Panc1 (cell line): Measurements from ENCODE around the gene NR4A1. TPM values are rescaled to one million over a fixed set of nuclear protein-coding genes. Genes with fewer than 3 reads are reported as not detected.

Experiments used
- ATAC-seq: fragments of 200-7000 bp; cut with Tn5 transposase; 2 replicates; pipeline ENCODE4 v1.9.1; 2020; ENCODE audit warnings: mild to moderate bottlenecking, moderate library complexity
- BruUV-seq: library from RNA; stranded (reverse); fragments of 400-500 nt; replicated peaks from 2 replicates; lab custom pipeline; 2021; lab: Mats Ljungman, UMichigan
- CTCF ChIA-PET: fragments of 300-600 bp; sonication (Branson Sonifier 250); formaldehyde crosslinking; loops from one replicate; lab custom pipeline; 2022; ENCODE audit warnings: antibody characterized with exemption; lab: Charles Lee
- POLR2A ChIA-PET: fragments of 300-600 bp; sonication (Branson Sonifier 250); formaldehyde crosslinking; loops from one replicate; lab custom pipeline; 2022; ENCODE audit warnings: antibody characterized with exemption; lab: Charles Lee
- DNase-seq: peaks from one replicate; pipeline ENCODE4 v3.0.0-alpha.2; 2010; ENCODE audit warnings: low read depth, low spot score
- H3K27ac ChIP-seq: 2 replicates; pipeline ENCODE4 v1.5.1; 2011; ENCODE audit warnings: mild to moderate bottlenecking, low read length, inconsistent platforms
- H3K27me3 ChIP-seq: fragments of 200-500 bp; sonication (Bioruptor generic); 2 replicates; pipeline ENCODE4 v1.6.0; 2014; ENCODE audit warnings: low read length, inconsistent platforms; ENCODE audit not compliant: control insufficient read depth, insufficient read depth
- H3K36me3 ChIP-seq: fragments of 200-500 bp; sonication (Bioruptor generic); 2 replicates; pipeline ENCODE4 v1.5.1; 2014; ENCODE audit warnings: inconsistent platforms, mild to moderate bottlenecking, low read length, moderate library complexity; ENCODE audit not compliant: control insufficient read depth, insufficient read depth
- H3K4me1 ChIP-seq: 2 replicates; pipeline ENCODE4 v1.5.1; 2011; ENCODE audit warnings: inconsistent platforms, mild to moderate bottlenecking, low read length, moderate library complexity; ENCODE audit not compliant: control insufficient read depth, insufficient read depth
- H3K4me3 ChIP-seq, 2 experiments: 2 replicates each; pipeline ENCODE4 v1.5.1; 2011 to 2012; ENCODE audit warnings: low read depth in 2 of 2, low read length in 2 of 2, mild to moderate bottlenecking in 2 of 2, inconsistent platforms in 1 of 2, moderate library complexity in 1 of 2
- H3K9me3 ChIP-seq: fragments of 200-500 bp; sonication (Bioruptor generic); 2 replicates; pipeline ENCODE4 v1.5.1; 2014; ENCODE audit warnings: low read depth, mild to moderate bottlenecking, inconsistent platforms, low read length, moderate library complexity; ENCODE audit not compliant: control insufficient read depth, insufficient read depth
- POLR2AphosphoS5 ChIP-seq: IDR thresholded peaks from 2 replicates; pipeline ENCODE4 v1.6.1; 2012; ENCODE audit warnings: mild to moderate bottlenecking, low read depth, low read length, moderate library complexity
- REST ChIP-seq, 2 experiments: IDR thresholded peaks; 2 replicates each; pipeline ENCODE4 v1.6.1; 2011 to 2012; ENCODE audit warnings: low read depth in 2 of 2, control low read depth in 1 of 2, low read length in 1 of 2, mild to moderate bottlenecking in 1 of 2, moderate library complexity in 1 of 2; ENCODE audit not compliant: insufficient read depth in 1 of 2
- SIN3A ChIP-seq: IDR thresholded peaks from 2 replicates; pipeline ENCODE4 v1.6.1; 2012; ENCODE audit warnings: low read depth, mild to moderate bottlenecking, low read length, moderate library complexity, borderline replicate concordance; ENCODE audit not compliant: insufficient read depth
- TCF7L2 ChIP-seq: IDR thresholded peaks from 2 replicates; pipeline ENCODE4 v1.6.1; 2011; ENCODE audit warnings: mild to moderate bottlenecking, low read depth, low read length, inconsistent platforms
- in situ Hi-C: cut with HindIII; loops from 2 replicates; pipeline ENCODE4 v1.10.0; 2016; ENCODE audit warnings: low sequenced_read_pairs, low pct_unique_long_range_greater_than_20kb
- intact Hi-C: fragments of 100-400 bp; cut with micrococcal nuclease; formaldehyde crosslinking; loops from one replicate; pipeline ENCODE4 v1.10.0; 2022; ENCODE audit not compliant: unreplicated experiment
- total RNA-seq: library from RNA; stranded (reverse); gene quantifications from one replicate; pipeline ENCODE4 v1.2.1, GENCODE V29; 2021; ENCODE audit not compliant: unreplicated experiment
- TF ChIP-seq, protein P1 (sequence below): fragments of 450-650 bp; IDR thresholded peaks from 2 replicates; pipeline ENCODE4 v1.5.1; 2017; ENCODE audit warnings: mild to moderate bottlenecking

The NR4A1 gene
- total RNA-seq, 1 experiment from 2014 or later: 2.0 TPM

- H3K4me1 ChIP-seq: peaks cover 6% of the 10 kb centered on the region
- in situ Hi-C loops: no loop called here
These were observed 25.0 kb upstream of the NR4A1 start for GRCh38 chr12:52026263-52026662.

DNA sequence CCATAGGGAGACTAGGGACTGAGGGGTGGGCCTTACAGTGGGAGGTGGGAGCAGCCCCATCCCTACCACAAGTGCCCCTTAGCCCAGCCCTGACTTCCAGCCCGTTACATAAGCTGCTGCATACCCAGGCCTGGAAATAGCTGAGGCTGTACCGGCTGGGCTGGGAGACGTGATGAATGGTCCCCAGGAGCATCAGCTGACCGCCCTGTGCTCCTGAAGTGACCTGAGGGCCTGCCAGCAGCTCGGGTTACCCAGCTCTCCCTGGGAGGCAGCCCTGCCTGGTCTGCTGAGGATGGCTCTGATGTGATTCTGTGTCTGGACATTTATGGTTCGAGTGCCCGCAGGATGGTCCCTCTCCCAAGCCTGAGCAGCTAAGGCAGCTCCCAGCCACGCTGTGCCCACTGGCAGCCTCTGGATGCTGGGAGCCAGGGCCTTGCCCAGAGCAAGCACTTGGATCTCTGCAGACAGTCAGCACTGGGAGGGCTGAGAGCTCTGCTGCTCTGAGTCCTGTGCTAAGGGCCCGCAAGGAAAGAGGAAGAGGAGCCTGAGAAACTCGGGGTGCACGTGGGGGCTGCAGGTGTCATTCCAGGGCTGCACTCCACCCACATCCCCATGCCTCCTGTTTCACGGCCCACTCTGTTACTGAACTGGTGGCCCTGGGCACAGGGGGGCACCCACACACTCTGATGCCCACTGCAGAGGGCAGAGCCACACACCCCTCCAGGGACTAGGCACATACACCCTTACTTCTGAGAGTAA lies 24.0 kb upstream of the NR4A1 start:
- no peak for TF ChIP-seq SIN3A
- no peak for TF ChIP-seq POLR2AphosphoS5
- TF ChIP-seq, protein P1, sequence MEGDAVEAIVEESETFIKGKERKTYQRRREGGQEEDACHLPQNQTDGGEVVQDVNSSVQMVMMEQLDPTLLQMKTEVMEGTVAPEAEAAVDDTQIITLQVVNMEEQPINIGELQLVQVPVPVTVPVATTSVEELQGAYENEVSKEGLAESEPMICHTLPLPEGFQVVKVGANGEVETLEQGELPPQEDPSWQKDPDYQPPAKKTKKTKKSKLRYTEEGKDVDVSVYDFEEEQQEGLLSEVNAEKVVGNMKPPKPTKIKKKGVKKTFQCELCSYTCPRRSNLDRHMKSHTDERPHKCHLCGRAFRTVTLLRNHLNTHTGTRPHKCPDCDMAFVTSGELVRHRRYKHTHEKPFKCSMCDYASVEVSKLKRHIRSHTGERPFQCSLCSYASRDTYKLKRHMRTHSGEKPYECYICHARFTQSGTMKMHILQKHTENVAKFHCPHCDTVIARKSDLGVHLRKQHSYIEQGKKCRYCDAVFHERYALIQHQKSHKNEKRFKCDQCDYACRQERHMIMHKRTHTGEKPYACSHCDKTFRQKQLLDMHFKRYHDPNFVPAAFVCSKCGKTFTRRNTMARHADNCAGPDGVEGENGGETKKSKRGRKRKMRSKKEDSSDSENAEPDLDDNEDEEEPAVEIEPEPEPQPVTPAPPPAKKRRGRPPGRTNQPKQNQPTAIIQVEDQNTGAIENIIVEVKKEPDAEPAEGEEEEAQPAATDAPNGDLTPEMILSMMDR: no peak
- no peak for TF ChIP-seq REST (IDR thresholded peaks at IDR 0.05; ENCODE audit: insufficient read depth in 1 of 2, low read depth in 2 of 2, low read length in 1 of 2)
- TF ChIP-seq TCF7L2: no peak
- intact Hi-C loops: loop anchor here (5.0 kb wide), 1 partner anchor 95 kb away; no protein-coding TSS in a partner anchor
- CTCF ChIA-PET: interaction anchor here (0.6 to 2.4 kb wide), 2 partner anchors 16 to 96 kb away, joined by 3 to 24 read pairs; no protein-coding TSS in a partner anchor
- ATAC-seq (no peak), DNase-seq (no peak)
- POLR2A ChIA-PET: no interaction called here
- BruUV-seq: no TSS peak
- Histone ChIP-seq H3K36me3 (no peaks in the 10 kb centered on the region), H3K4me1 (peaks cover 6% of the 10 kb centered on the region), H3K4me3 (no peak overlapping the region), H3K27ac (no peak overlapping the region), H3K9me3 (no peaks in the 10 kb centered on the region), H3K27me3 (no peaks in the 10 kb centered on the region)
- in situ Hi-C loops: no loop called here

More at GRCh38 chr12:52026263-52026662, 25.0 kb upstream of the NR4A1 start:
- BruUV-seq: no TSS peak
- CTCF ChIA-PET: interaction anchor here (0.9 to 3.0 kb wide), 11 partner anchors 15 to 97 kb away, joined by 3 to 47 read pairs (median 5); no protein-coding TSS in a partner anchor
- POLR2A ChIA-PET: no interaction called here
- TF ChIP-seq, protein P1: no peak
- TF ChIP-seq SIN3A: no peak
- TF ChIP-seq TCF7L2: no peak
- TF ChIP-seq REST (IDR thresholded peaks at IDR 0.05; ENCODE audit: insufficient read depth in 1 of 2, low read depth in 2 of 2, low read length in 1 of 2): no peak
- no peak for TF ChIP-seq POLR2AphosphoS5
- Histone ChIP-seq H3K9me3 (no peaks in the 10 kb centered on the region), H3K27ac (no peak overlapping the region), H3K36me3 (no peaks in the 10 kb centered on the region), H3K27me3 (no peaks in the 10 kb centered on the region), H3K4me3 (no peak overlapping the region)
- intact Hi-C loops: loop anchor here (5.0 kb wide), 1 partner anchor 96 kb away; no protein-coding TSS in a partner anchor
- DNase-seq (no peak), ATAC-seq (no peak)
